Neural progenitor cell (in vitro differentiated cells): ENCODE results near the gene FCAMR. TPM values are rescaled to one million over a fixed set of nuclear protein-coding genes. Genes with fewer than 3 reads are reported as not detected.
A peak's percentile ranks its signal among the peaks of the same experiment; 100 is the strongest.

ENCODE experiments used
- DNase-seq: peaks from one replicate; pipeline ENCODE4 v3.0.0-alpha.2; 2016; ENCODE audit warnings: low spot score
- H2AFZ ChIP-seq: fragments of 200-600 bp; sonication (generic); replicated peaks from 2 replicates; pipeline ENCODE4 v1.6.1; 2016; ENCODE audit warnings: antibody characterized with exemption
- H3F3A ChIP-seq: fragments of 200-600 bp; sonication (generic); 2 replicates; pipeline ENCODE4 v1.6.1; 2016; ENCODE audit warnings: antibody characterized with exemption, low read depth
- H3K27ac ChIP-seq: fragments of 200-600 bp; sonication (generic); 2 replicates; pipeline ENCODE4 v1.5.1; 2016; ENCODE audit warnings: mild to moderate bottlenecking
- H3K27me3 ChIP-seq: fragments of 200-600 bp; sonication (generic); 2 replicates; pipeline ENCODE4 v1.6.1; 2016; ENCODE audit warnings: mild to moderate bottlenecking, moderate library complexity
- H3K36me3 ChIP-seq: fragments of 200-600 bp; sonication (generic); 2 replicates; pipeline ENCODE4 v1.5.1; 2016
- H3K4me1 ChIP-seq: fragments of 200-600 bp; sonication (generic); 2 replicates; pipeline ENCODE4 v1.6.1; 2016; ENCODE audit warnings: mixed run types
- H3K4me2 ChIP-seq: fragments of 200-600 bp; sonication (generic); 2 replicates; pipeline ENCODE4 v1.6.1; 2016
- H3K4me3 ChIP-seq: fragments of 200-600 bp; sonication (generic); 2 replicates; pipeline ENCODE4 v1.5.1; 2016
- H3K79me2 ChIP-seq: fragments of 200-600 bp; sonication (generic); 2 replicates; pipeline ENCODE4 v1.6.1; 2016; ENCODE audit warnings: low read depth
- H3K9ac ChIP-seq: fragments of 200-600 bp; sonication (generic); 2 replicates; pipeline ENCODE4 v1.6.1; 2016
- H3K9me3 ChIP-seq: fragments of 200-600 bp; sonication (generic); 2 replicates; pipeline ENCODE4 v1.5.1; 2016; ENCODE audit warnings: low read depth
- H4K20me1 ChIP-seq: fragments of 200-600 bp; sonication (generic); 2 replicates; pipeline ENCODE4 v1.6.1; 2016; ENCODE audit warnings: low read depth
- H3K27ac Mint-ChIP-seq: 3 replicates; pipeline ENCODE4 v1.8.0; 2021; ENCODE audit warnings: mixed read lengths
- H3K27me3 Mint-ChIP-seq: 2 replicates; pipeline ENCODE4 v1.8.0; 2022; ENCODE audit warnings: low read depth, mild to moderate bottlenecking, inconsistent platforms, moderate library complexity, mixed read lengths; ENCODE audit not compliant: insufficient read depth
- H3K36me3 Mint-ChIP-seq: 3 replicates; pipeline ENCODE4 v1.8.0; 2021; ENCODE audit warnings: mixed read lengths
- H3K4me1 Mint-ChIP-seq: 3 replicates; pipeline ENCODE4 v1.8.0; 2021; ENCODE audit warnings: mixed read lengths
- H3K4me3 Mint-ChIP-seq: 3 replicates; pipeline ENCODE4 v1.8.0; 2021; ENCODE audit warnings: mild to moderate bottlenecking, moderate library complexity, mixed read lengths
- H3K9me3 Mint-ChIP-seq: 3 replicates; pipeline ENCODE4 v1.8.0; 2020; ENCODE audit warnings: mixed read lengths
- EZH2 ChIP-seq: fragments of 200-600 bp; sonication (generic); IDR thresholded peaks from 2 replicates; pipeline ENCODE4 v1.6.1; 2017; ENCODE audit warnings: antibody characterized with exemption, mild to moderate bottlenecking, moderate library complexity
- EZH2phosphoT487 ChIP-seq: fragments of 200-600 bp; sonication (generic); IDR thresholded peaks from 2 replicates; pipeline ENCODE4 v1.6.1; 2017; ENCODE audit warnings: antibody characterized with exemption
- total RNA-seq: library from RNA; depleted of rRNA; stranded (reverse); fragments of >200 nt; gene quantifications from 2 replicates; pipeline ENCODE4 v1.2.3, GENCODE V29; 2015; ENCODE audit warnings: low replicate concordance
- TF ChIP-seq, protein P1 (sequence below): fragments of 200-600 bp; sonication (generic); IDR thresholded peaks from 2 replicates; pipeline ENCODE4 v1.5.1; 2017; ENCODE audit warnings: antibody characterized with exemption, mild to moderate bottlenecking

FCAMR gene
- total RNA-seq, 1 donor from 2014 or later, result not detected

DNA sequence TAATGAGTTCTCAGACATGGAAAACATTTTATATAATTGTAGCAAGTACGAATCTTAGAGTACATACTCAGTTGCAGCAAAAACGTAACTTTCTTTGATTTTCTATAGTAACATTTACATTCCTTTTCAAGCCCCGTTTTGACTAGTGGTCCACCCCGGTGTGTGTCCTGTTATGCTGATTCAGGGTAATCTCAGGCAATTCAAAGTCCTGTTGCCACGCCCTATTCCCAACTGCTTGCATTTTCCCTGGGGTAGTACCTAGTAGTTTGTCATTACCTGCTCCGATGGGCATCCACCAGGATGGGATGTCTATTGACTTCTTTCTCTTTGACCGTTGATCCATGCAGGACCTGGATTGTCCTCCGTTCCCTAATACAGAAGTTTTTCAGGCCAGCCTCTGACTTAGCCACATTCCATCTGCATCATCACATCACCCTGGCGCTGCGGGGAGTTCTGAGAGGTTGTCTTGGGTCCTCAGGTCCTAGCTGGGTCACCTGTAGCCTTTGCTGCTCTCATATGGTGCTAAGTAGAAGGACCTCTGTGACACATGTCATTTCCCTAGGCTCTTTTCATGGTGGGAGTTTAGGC, 15.0 kb upstream of the FCAMR start:
- Mint-ChIP-seq H3K9me3 (no peaks in the 10 kb centered on the region), H3K4me1 (peaks cover 7% of the 10 kb centered on the region), H3K36me3 (no peaks in the 10 kb centered on the region), H3K4me3 (no peak overlapping the region), H3K27ac (no peak overlapping the region), H3K27me3 (peaks cover 2% of the 10 kb centered on the region)
- TF ChIP-seq EZH2, result no peak
- TF ChIP-seq, protein P1, sequence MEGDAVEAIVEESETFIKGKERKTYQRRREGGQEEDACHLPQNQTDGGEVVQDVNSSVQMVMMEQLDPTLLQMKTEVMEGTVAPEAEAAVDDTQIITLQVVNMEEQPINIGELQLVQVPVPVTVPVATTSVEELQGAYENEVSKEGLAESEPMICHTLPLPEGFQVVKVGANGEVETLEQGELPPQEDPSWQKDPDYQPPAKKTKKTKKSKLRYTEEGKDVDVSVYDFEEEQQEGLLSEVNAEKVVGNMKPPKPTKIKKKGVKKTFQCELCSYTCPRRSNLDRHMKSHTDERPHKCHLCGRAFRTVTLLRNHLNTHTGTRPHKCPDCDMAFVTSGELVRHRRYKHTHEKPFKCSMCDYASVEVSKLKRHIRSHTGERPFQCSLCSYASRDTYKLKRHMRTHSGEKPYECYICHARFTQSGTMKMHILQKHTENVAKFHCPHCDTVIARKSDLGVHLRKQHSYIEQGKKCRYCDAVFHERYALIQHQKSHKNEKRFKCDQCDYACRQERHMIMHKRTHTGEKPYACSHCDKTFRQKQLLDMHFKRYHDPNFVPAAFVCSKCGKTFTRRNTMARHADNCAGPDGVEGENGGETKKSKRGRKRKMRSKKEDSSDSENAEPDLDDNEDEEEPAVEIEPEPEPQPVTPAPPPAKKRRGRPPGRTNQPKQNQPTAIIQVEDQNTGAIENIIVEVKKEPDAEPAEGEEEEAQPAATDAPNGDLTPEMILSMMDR, result no peak
- TF ChIP-seq EZH2phosphoT487, result no peak
- peaks cover 5% of the 10 kb centered on the region for H3K4me1 ChIP-seq
- no peaks in the 10 kb centered on the region for H3K79me2 ChIP-seq
- H3K36me3 ChIP-seq, result no peaks in the 10 kb centered on the region
- no peak overlapping the region for H3K27ac ChIP-seq
- H3K27me3 ChIP-seq, result no peaks in the 10 kb centered on the region
- no peak overlapping the region for H3K4me3 ChIP-seq
- peak; percentile 5 for DNase-seq
- no peak overlapping the region for H2AFZ ChIP-seq
- H3F3A ChIP-seq, result no peaks in the 10 kb centered on the region
- no peak overlapping the region for H3K9ac ChIP-seq
- no peaks in the 10 kb centered on the region for H3K9me3 ChIP-seq
- no peaks in the 10 kb centered on the region for H4K20me1 ChIP-seq
- H3K4me2 ChIP-seq, result no peak overlapping the region

DNA sequence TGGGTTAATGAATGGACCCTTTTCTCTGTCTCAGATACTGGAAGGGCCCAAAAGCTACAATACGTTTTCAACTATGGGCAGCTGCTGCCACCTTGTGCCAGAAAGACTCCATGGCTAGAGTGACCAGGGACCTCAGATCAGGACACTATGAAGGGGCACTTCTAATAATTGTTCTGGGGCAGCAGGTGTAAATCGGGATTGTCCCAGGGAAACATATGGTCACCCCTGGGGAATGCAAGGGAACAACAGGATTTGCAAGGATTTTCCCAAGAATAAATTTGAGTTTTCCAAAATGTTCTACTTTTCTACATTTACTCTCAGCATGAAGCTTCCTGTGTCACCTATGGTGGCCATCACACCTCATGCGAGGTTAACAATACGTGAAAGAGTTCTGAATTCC, 12.0 kb upstream of the FCAMR start:
- Histone ChIP-seq H3K27me3 (no peaks in the 10 kb centered on the region), H3K27ac (no peak overlapping the region), H3K79me2 (no peaks in the 10 kb centered on the region), H4K20me1 (no peaks in the 10 kb centered on the region), H2AFZ (peak overlapping the region; percentile 81), H3K9ac (no peak overlapping the region), H3K36me3 (no peaks in the 10 kb centered on the region), H3K4me1 (no peaks in the 10 kb centered on the region), H3K9me3 (no peaks in the 10 kb centered on the region), H3F3A (no peaks in the 10 kb centered on the region), H3K4me3 (no peak overlapping the region), H3K4me2 (no peak overlapping the region)
- Mint-ChIP-seq H3K27ac (no peak overlapping the region), H3K36me3 (no peaks in the 10 kb centered on the region), H3K4me1 (peaks cover 7% of the 10 kb centered on the region), H3K4me3 (no peak overlapping the region), H3K27me3 (peaks cover 2% of the 10 kb centered on the region), H3K9me3 (no peaks in the 10 kb centered on the region)
- peak; percentile 73 for DNase-seq
- TF ChIP-seq EZH2phosphoT487 (no peak), EZH2 (no peak)
- TF ChIP-seq, protein P1, result peak; percentile 77

DNA sequence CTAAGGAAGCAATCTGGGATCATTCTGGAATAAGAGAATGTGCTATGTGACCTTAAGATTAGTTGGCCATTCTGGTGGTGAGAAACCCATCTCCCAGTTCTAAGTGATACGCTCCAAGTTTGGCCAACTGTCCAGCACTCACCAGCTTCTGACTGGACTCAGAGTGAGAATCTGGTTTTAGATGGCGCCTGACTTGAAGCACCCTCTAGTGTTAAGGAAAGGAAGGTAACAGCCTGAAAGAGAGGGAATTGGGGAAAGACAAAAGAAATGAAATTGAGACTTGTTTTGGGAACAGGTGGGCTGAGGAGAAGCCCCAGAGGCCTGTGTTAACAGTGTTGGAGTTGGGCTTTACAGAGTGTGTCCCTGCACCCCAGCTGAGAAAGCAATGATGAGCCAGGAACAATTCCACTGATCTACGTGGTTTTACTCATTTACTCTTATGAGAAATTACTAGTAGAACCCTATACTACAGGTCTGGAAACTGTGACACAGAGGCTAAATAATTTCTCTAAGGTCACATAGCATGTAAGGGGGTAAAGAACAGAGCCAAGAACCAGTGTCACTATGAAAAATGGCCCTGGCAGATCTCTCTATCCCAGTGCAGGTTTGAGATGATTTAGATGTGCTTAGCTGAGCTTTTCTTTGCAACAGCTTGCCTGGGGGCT, 9.3 kb upstream of the FCAMR start:
- Mint-ChIP-seq H3K27me3 (peaks cover 2% of the 10 kb centered on the region), H3K9me3 (no peaks in the 10 kb centered on the region), H3K4me1 (no peaks in the 10 kb centered on the region), H3K36me3 (no peaks in the 10 kb centered on the region), H3K27ac (no peak overlapping the region), H3K4me3 (no peak overlapping the region)
- no peak overlapping the region for H3K9ac ChIP-seq
- no peaks in the 10 kb centered on the region for H4K20me1 ChIP-seq
- H2AFZ ChIP-seq, result no peak overlapping the region
- TF ChIP-seq, protein P1, result peak; percentile 63
- TF ChIP-seq EZH2phosphoT487 (no peak), EZH2 (no peak)
- no peak overlapping the region for H3K4me2 ChIP-seq
- H3K27ac ChIP-seq, result no peak overlapping the region
- H3K4me1 ChIP-seq, result no peaks in the 10 kb centered on the region
- H3K9me3 ChIP-seq, result no peaks in the 10 kb centered on the region
- H3K4me3 ChIP-seq, result no peak overlapping the region
- DNase-seq, result peak; percentile 56
- no peaks in the 10 kb centered on the region for H3K36me3 ChIP-seq
- no peaks in the 10 kb centered on the region for H3K27me3 ChIP-seq
- no peaks in the 10 kb centered on the region for H3F3A ChIP-seq
- no peaks in the 10 kb centered on the region for H3K79me2 ChIP-seq
